Keratinocyte (primary cell): Measurements from ENCODE around the gene NTRK1. TPM values are rescaled to one million over a fixed set of nuclear protein-coding genes. Genes with fewer than 3 reads are reported as not detected.

ENCODE experiments used
- DNase-seq: peaks from one replicate; pipeline ENCODE4 v3.0.0-alpha.2; 2011; ENCODE audit warnings: low read depth, missing footprints, low spot score
- FAIRE-seq: peaks from 2 replicates; lab custom pipeline; 2011; peaks lifted over from hg19 to GRCh38; lab: Jason Lieb, UNC
- H2AFZ ChIP-seq: 2 replicates; pipeline ENCODE4 v1.6.0; 2012; ENCODE audit warnings: low read length, control low read depth, inconsistent platforms; ENCODE audit not compliant: control insufficient read depth
- H3K27ac ChIP-seq: 2 replicates; pipeline ENCODE4 v1.5.1; 2011; ENCODE audit warnings: low read length; ENCODE audit not compliant: control insufficient read depth, insufficient read depth
- H3K27me3 ChIP-seq: 3 replicates; pipeline ENCODE4 v1.6.0; 2011; ENCODE audit warnings: low read length; ENCODE audit not compliant: control insufficient read depth, insufficient read depth; ENCODE audit errors: extremely low read depth
- H3K36me3 ChIP-seq, 2 experiments: 2 replicates in 1 of 2; 3 replicates in 1 of 2; pipeline ENCODE4 v1.5.1; 2011; ENCODE audit warnings: low read length in 2 of 2, mild to moderate bottlenecking in 1 of 2; ENCODE audit not compliant: control insufficient read depth in 2 of 2, insufficient read depth in 2 of 2; ENCODE audit errors: extremely low read depth in 1 of 2
- H3K4me1 ChIP-seq: 3 replicates; pipeline ENCODE4 v1.5.1; 2011; ENCODE audit warnings: low read length; ENCODE audit not compliant: control insufficient read depth, insufficient read depth; ENCODE audit errors: extremely low read depth
- H3K4me2 ChIP-seq: 3 replicates; pipeline ENCODE4 v1.6.0; 2011; ENCODE audit warnings: low read depth, low read length; ENCODE audit not compliant: control insufficient read depth, insufficient read depth; ENCODE audit errors: extremely low read depth
- H3K4me3 ChIP-seq, 3 experiments: fragments of 200-600 bp in 1 of 3; sonication (generic) in 1 of 3; 2 replicates in 2 of 3; 3 replicates in 1 of 3; pipeline ENCODE4 v1.5.1; 2011 to 2016; ENCODE audit warnings: low read length in 3 of 3, mild to moderate bottlenecking in 3 of 3, control low read depth in 2 of 3, inconsistent platforms in 1 of 3, low read depth in 1 of 3, mixed read lengths in 1 of 3, mixed run types in 1 of 3, moderate library complexity in 1 of 3; ENCODE audit not compliant: control insufficient read depth in 2 of 3, insufficient read depth in 2 of 3; ENCODE audit errors: extremely low read depth in 1 of 3
- H3K79me2 ChIP-seq: 2 replicates; pipeline ENCODE4 v1.6.0; 2012; ENCODE audit warnings: low read length; ENCODE audit not compliant: control insufficient read depth, insufficient read depth
- H3K9ac ChIP-seq: 3 replicates; pipeline ENCODE4 v1.6.0; 2011; ENCODE audit warnings: low read length; ENCODE audit not compliant: control insufficient read depth, insufficient read depth; ENCODE audit errors: extremely low read depth
- H3K9me1 ChIP-seq: 3 replicates; pipeline ENCODE4 v1.6.0; 2011; ENCODE audit warnings: low read length; ENCODE audit not compliant: control insufficient read depth, insufficient read depth; ENCODE audit errors: extremely low read depth
- H3K9me3 ChIP-seq: 2 replicates; pipeline ENCODE4 v1.5.1; 2012; ENCODE audit warnings: low read depth, low read length; ENCODE audit not compliant: control insufficient read depth
- H4K20me1 ChIP-seq: 3 replicates; pipeline ENCODE4 v1.6.0; 2011; ENCODE audit warnings: low read length; ENCODE audit not compliant: control insufficient read depth, insufficient read depth; ENCODE audit errors: extremely low read depth
- CTCF ChIP-seq, 3 experiments: IDR thresholded peaks in 1 of 3; conservative IDR thresholded peaks in 1 of 3; optimal IDR thresholded peaks in 1 of 3; 2 replicates in 2 of 3; 3 replicates in 1 of 3; pipeline versions ENCODE3 to v1.5.1; 2011; ENCODE audit warnings: low read length in 3 of 3, mild to moderate bottlenecking in 3 of 3, moderate library complexity in 2 of 3, control low read depth in 1 of 3, inconsistent platforms in 1 of 3; ENCODE audit not compliant: insufficient read depth in 2 of 3; ENCODE audit errors: extremely low read depth in 1 of 3
- EZH2 ChIP-seq: IDR thresholded peaks from one replicate; pipeline ENCODE4 v1.6.1; 2012; ENCODE audit warnings: inconsistent platforms, mild to moderate bottlenecking, low read length, moderate library complexity
- dilution Hi-C: fragments of 300-500 bp; cut with MboI; formaldehyde crosslinking; loops from one replicate; pipeline ENCODE4 v1.7.0; 2020; ENCODE audit warnings: low sequenced_read_pairs; ENCODE audit not compliant: extremely low pct_ligation_motif_present
- polyA plus RNA-seq, 5 experiments: library from polyadenylated mRNA; depleted of rRNA in 3 of 5; stranded (reverse) in 3 of 5; stranded (forward) in 1 of 5; unstranded in 1 of 5; fragments of >200 nt; gene quantifications; 1 replicate in 1 of 5; 2 replicates in 3 of 5; 3 replicates in 1 of 5; pipeline versions ENCODE4 v1.2.1 to v1.2.3, GENCODE V29; 2011 to 2012; ENCODE audit warnings: missing spikeins in 2 of 5, low read depth in 1 of 5, low replicate concordance in 1 of 5

NTRK1 gene
- polyA plus RNA-seq, 1 donor (not counting 4 experiments of a cell fraction or from before 2014, with no cell fraction given): 0.03 TPM

GRCh38 chr1:156896490-156897033 is 35.9 kb downstream of the NTRK1 start:
- Histone ChIP-seq H3K4me3 (peak overlapping the region in 2 of 3 experiments; percentile 44 to 54), H4K20me1 (no peaks in the 10 kb centered on the region), H2AFZ (peak overlapping the region; percentile 53), H3K27ac (peak overlapping the region; percentile 97), H3K79me2 (no peaks in the 10 kb centered on the region), H3K4me2 (peak overlapping the region; percentile 90), H3K27me3 (no peaks in the 10 kb centered on the region), H3K9me3 (no peaks in the 10 kb centered on the region), H3K4me1 (peaks cover 37% of the 10 kb centered on the region), H3K36me3 (no peaks in the 10 kb centered on the region), H3K9me1 (no peaks in the 10 kb centered on the region), H3K9ac (peak overlapping the region; percentile 71)
- DNase-seq: peak; percentile 80
- dilution Hi-C loops: no loop called here
- FAIRE-seq: peak; percentile 78
- TF ChIP-seq CTCF (optimal IDR thresholded peaks at IDR 0.05 in 1 of 3, IDR thresholded peaks at IDR 0.05 in 1 of 3, conservative IDR thresholded peaks at IDR 0.05 in 1 of 3; ENCODE audit: extremely low read depth in 1 of 3, insufficient read depth in 2 of 3, low read length in 3 of 3): no peak
- TF ChIP-seq EZH2: no peak

- peak overlapping the region; percentile 90 for H3K4me2 ChIP-seq
- peak overlapping the region in 2 of 3 experiments; percentile 44 to 54 for H3K4me3 ChIP-seq
- H3K9ac ChIP-seq: peak overlapping the region; percentile 71
- no peak for FAIRE-seq
- H3K79me2 ChIP-seq: no peaks in the 10 kb centered on the region
- TF ChIP-seq CTCF (optimal IDR thresholded peaks at IDR 0.05 in 1 of 3, IDR thresholded peaks at IDR 0.05 in 1 of 3, conservative IDR thresholded peaks at IDR 0.05 in 1 of 3; ENCODE audit: extremely low read depth in 1 of 3, insufficient read depth in 2 of 3, low read length in 3 of 3) (no peak), EZH2 (no peak)
- H3K27ac ChIP-seq: peak overlapping the region; percentile 97
- no peaks in the 10 kb centered on the region for H3K27me3 ChIP-seq
- H3K4me1 ChIP-seq: peaks cover 33% of the 10 kb centered on the region
- no peaks in the 10 kb centered on the region for H4K20me1 ChIP-seq
- dilution Hi-C loops: no loop called here
- no peaks in the 10 kb centered on the region for H3K9me1 ChIP-seq
- no peaks in the 10 kb centered on the region for H3K9me3 ChIP-seq
- no peak overlapping the region for H2AFZ ChIP-seq
- DNase-seq: no peak
- H3K36me3 ChIP-seq: no peaks in the 10 kb centered on the region
These were observed 36.6 kb downstream of the NTRK1 start for GRCh38 chr1:156897078-156897825.
